Mesodermal cell (in vitro differentiated cells): Measurements from ENCODE around the gene FNDC3A.

ENCODE experiments used
- H3K27ac ChIP-seq: 2 replicates; pipeline ENCODE4 v1.7.0; 2013; ENCODE audit warnings: mild to moderate bottlenecking, low read depth, low read length, moderate library complexity; ENCODE audit not compliant: severe bottlenecking
- H3K36me3 ChIP-seq: 2 replicates; pipeline ENCODE4 v1.7.1; 2013; ENCODE audit warnings: mild to moderate bottlenecking, low read length, moderate library complexity; ENCODE audit not compliant: control insufficient read depth, insufficient read depth
- H3K4me1 ChIP-seq: one replicate; pipeline ENCODE4 v1.7.1; 2013; ENCODE audit warnings: mild to moderate bottlenecking, low read length; ENCODE audit not compliant: insufficient read depth, control insufficient read depth, poor library complexity, severe bottlenecking
- H3K4me3 ChIP-seq: 2 replicates; pipeline ENCODE4 v1.7.0; 2013; ENCODE audit warnings: low read length, control low read depth, mild to moderate bottlenecking; ENCODE audit not compliant: insufficient read depth, poor library complexity, severe bottlenecking; ENCODE audit errors: extremely low read depth
- H3K9me3 ChIP-seq: 2 replicates; pipeline ENCODE4 v1.7.1; 2013; ENCODE audit warnings: mild to moderate bottlenecking, low read length, moderate library complexity; ENCODE audit not compliant: control insufficient read depth
- WGBS, 2 experiments: methylation state at CpG; one replicate each; pipeline ENCODE4 v1.1.5; 2013; ENCODE audit warnings: missing lambda C conversion rate in 2 of 2; ENCODE audit not compliant: insufficient coverage in 2 of 2; 5-methylcytosine and 5-hydroxymethylcytosine counted together

Gene FNDC3A

GRCh38 chr13:48950501-48950875 lies 25.2 kb upstream of the FNDC3A start:
- Histone ChIP-seq H3K4me3 (no peak overlapping the region), H3K27ac (no peak overlapping the region), H3K9me3 (no peaks in the 10 kb centered on the region), H3K4me1 (peaks cover 8% of the 10 kb centered on the region), H3K36me3 (no peaks in the 10 kb centered on the region)
- 82 to 100% methylated on average over 1 of the region's 1 CpG for WGBS, 2 experiments

DNA sequence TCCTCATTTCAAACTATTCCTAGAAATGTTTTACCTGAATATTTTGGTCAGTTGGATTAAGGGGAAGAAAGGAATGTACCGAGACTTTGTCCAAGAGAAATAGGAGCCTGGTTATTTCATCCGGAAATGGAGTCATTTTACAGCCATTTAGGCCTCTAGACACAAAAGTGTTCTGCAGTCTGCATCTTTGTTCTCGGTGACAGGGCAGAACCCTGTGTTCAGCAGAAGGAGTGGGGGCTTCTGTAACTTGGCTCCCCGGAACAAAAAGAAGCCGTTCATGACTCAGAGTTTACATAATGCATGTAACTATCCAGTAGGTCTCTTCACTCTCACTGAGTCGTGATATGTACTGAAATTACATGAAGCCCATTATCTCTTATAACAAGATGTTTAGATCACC lies 21.6 kb upstream of the FNDC3A start:
- Histone ChIP-seq H3K4me3 (no peak overlapping the region), H3K36me3 (no peaks in the 10 kb centered on the region), H3K9me3 (no peaks in the 10 kb centered on the region), H3K4me1 (peaks cover 8% of the 10 kb centered on the region), H3K27ac (peak overlapping the region; percentile 75)
- 84 to 87% methylated on average over 2 to 6 of the region's 6 CpGs for WGBS, 2 experiments

DNA sequence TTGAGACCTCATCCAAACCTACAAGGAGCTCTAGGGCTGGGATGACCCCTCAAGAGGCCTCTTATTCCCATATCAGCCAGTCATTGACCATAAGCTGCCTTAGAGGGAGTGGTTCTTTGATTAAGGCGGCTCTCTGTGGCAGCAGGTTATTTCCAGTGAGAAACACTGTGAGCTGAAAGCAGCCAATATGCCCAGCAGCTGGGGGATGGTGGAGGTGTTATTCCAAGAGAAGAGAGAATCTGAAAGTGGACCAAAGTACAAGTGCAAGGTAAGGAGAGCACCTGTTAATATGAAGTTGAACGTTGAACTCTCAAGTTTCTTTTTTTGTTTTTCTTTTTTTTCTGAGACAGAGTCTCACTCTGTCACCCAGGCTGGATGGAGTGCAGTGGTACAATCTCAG lies 20.2 kb upstream of the FNDC3A start:
- H3K4me3 ChIP-seq: no peak overlapping the region
- no peak overlapping the region for H3K27ac ChIP-seq
- 75 to 80% methylated on average over 1 of the region's 2 CpGs for WGBS, 2 experiments
- H3K36me3 ChIP-seq: no peaks in the 10 kb centered on the region
- H3K9me3 ChIP-seq: no peaks in the 10 kb centered on the region
- peaks cover 8% of the 10 kb centered on the region for H3K4me1 ChIP-seq

GRCh38 chr13:48961379-48961778 lies 14.3 kb upstream of the FNDC3A start:
- Histone ChIP-seq H3K4me1 (no peaks in the 10 kb centered on the region), H3K4me3 (no peak overlapping the region), H3K36me3 (no peaks in the 10 kb centered on the region), H3K27ac (no peak overlapping the region), H3K9me3 (no peaks in the 10 kb centered on the region)
- no CpG with 5 or more reads among the region's 2 CpGs for WGBS, 2 experiments

GRCh38 chr13:48962281-48962680 lies 13.4 kb upstream of the FNDC3A start:
- 89 to 90% methylated on average over 1 of the region's 4 CpGs for WGBS, 2 experiments
- no peak overlapping the region for H3K4me3 ChIP-seq

GRCh38 chr13:48965736-48966135 lies 10.0 kb upstream of the FNDC3A start:
- Histone ChIP-seq H3K4me3 (no peak overlapping the region), H3K36me3 (no peaks in the 10 kb centered on the region), H3K27ac (no peak overlapping the region), H3K4me1 (no peaks in the 10 kb centered on the region), H3K9me3 (no peaks in the 10 kb centered on the region)
- WGBS, 2 experiments: 55 to 86% methylated on average over 2 of the region's 2 CpGs

More at GRCh38 chr13:48962281-48962680, 13.4 kb upstream of the FNDC3A start:
- Histone ChIP-seq H3K27ac (no peak overlapping the region), H3K9me3 (no peaks in the 10 kb centered on the region), H3K4me1 (no peaks in the 10 kb centered on the region), H3K36me3 (no peaks in the 10 kb centered on the region)

DNA sequence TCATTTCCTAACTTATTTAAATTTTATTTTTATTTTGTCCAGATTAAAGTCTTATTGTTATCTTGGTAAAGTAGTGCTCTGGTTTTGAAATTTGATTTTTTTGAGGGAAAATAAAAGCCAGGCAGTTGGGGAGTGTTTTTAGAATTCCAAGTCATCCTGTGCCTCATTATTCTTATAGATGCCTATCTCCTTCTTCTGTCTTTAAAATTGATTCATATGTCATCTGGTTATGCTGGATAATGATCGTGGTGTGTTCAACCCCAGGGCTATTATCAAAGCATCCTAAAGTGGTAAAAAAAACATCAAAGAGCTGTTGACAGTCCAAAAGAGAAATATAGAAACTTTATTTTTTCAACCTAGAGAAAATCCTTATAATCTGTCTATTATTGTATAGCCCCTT lies 6.0 kb upstream of the FNDC3A start:
- H3K4me1 ChIP-seq: no peaks in the 10 kb centered on the region
- no peak overlapping the region for H3K27ac ChIP-seq
- no peaks in the 10 kb centered on the region for H3K36me3 ChIP-seq
- H3K9me3 ChIP-seq: peaks cover 28% of the 10 kb centered on the region
- H3K4me3 ChIP-seq: no peak overlapping the region
- WGBS, 2 experiments: no CpG with 5 or more reads among the region's 1 CpG

GRCh38 chr13:48973845-48974431 lies 1.8 kb upstream of the FNDC3A start:
- no CpG with 5 or more reads among the region's 1 CpG for WGBS, 2 experiments

GRCh38 chr13:48975101-48975855 lies 434 bp upstream of the FNDC3A start:
- Histone ChIP-seq H3K27ac (peak overlapping the region; percentile 92), H3K4me1 (peaks cover 12% of the 10 kb centered on the region), H3K9me3 (peaks cover 28% of the 10 kb centered on the region), H3K36me3 (no peaks in the 10 kb centered on the region), H3K4me3 (peak overlapping the region; percentile 63)
- WGBS, 2 experiments: 0 to 4% methylated on average over 18 to 33 of the region's 50 CpGs

More at GRCh38 chr13:48973845-48974431, 1.8 kb upstream of the FNDC3A start:
- peaks cover 3% of the 10 kb centered on the region for H3K4me1 ChIP-seq
- H3K27ac ChIP-seq: no peak overlapping the region
- no peak overlapping the region for H3K4me3 ChIP-seq
- H3K9me3 ChIP-seq: peaks cover 28% of the 10 kb centered on the region
- H3K36me3 ChIP-seq: no peaks in the 10 kb centered on the region

- Histone ChIP-seq H3K9me3 (peaks cover 28% of the 10 kb centered on the region), H3K36me3 (no peaks in the 10 kb centered on the region), H3K4me1 (peaks cover 12% of the 10 kb centered on the region), H3K4me3 (peak overlapping the region; percentile 63), H3K27ac (peak overlapping the region; percentile 76)
- WGBS, 2 experiments: 1% methylated on average over 32 to 35 of the region's 40 CpGs
Observed at GRCh38 chr13:48976576-48977285, 1.0 kb downstream of the FNDC3A start.

DNA sequence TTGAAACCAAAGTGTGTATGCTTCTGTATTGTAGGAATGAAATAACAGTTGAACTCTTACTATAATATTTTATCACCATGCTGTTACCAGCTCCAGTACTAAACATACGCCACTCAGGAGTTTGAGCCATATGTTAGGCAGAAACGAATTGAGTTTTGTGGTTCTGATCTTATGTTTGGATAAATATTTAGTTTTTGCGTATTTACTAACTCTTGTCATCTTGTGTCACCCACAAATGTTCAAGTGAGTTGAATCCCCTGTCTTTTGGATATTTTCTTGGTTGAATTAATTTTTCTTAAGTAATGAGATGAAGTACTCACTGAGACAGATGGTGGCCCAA lies 1.5 kb downstream of the FNDC3A start:
- Histone ChIP-seq H3K27ac (no peak overlapping the region), H3K36me3 (no peaks in the 10 kb centered on the region), H3K4me1 (peaks cover 12% of the 10 kb centered on the region), H3K9me3 (peaks cover 24% of the 10 kb centered on the region), H3K4me3 (peak overlapping the region; percentile 63)
- WGBS, 2 experiments: no CpG with 5 or more reads among the region's 3 CpGs
